Smooth muscle cell of the brain vasculature (primary cell): ENCODE measurements around the gene PDGFRA.

ENCODE experiments used
- DNase-seq: peaks from one replicate; pipeline ENCODE4 v3.0.0-alpha.2; 2012; ENCODE audit warnings: low read depth, low spot score

PDGFRA gene

GRCh38 chr4:54228961-54229501 is at the start of gene PDGFRA:
PDGFRA (plus strand) TSS chr4:54229293; CDS start chr4:54258769, 29,476 bp downstream.
- DNase-seq: peak; percentile 80

GRCh38 chr4:54184581-54184980 is 44.5 kb upstream of the PDGFRA start:
- no peak for DNase-seq

- DNase-seq: no peak
These were observed 43.9 kb upstream of the PDGFRA start for GRCh38 chr4:54185044-54185780.

- DNase-seq: no peak
These were observed 43.2 kb upstream of the PDGFRA start for GRCh38 chr4:54185866-54186265.

- no peak for DNase-seq
These were observed 42.7 kb upstream of the PDGFRA start for GRCh38 chr4:54186371-54186770.

- DNase-seq: no peak
These were observed 41.9 kb upstream of the PDGFRA start for GRCh38 chr4:54187148-54187547.

GRCh38 chr4:54189140-54189539 is 40.0 kb upstream of the PDGFRA start:
- no peak for DNase-seq

- no peak for DNase-seq
These were observed 36.3 kb upstream of the PDGFRA start for GRCh38 chr4:54192811-54193210.

GRCh38 chr4:54197926-54198325 is 31.2 kb upstream of the PDGFRA start:
- DNase-seq: no peak

GRCh38 chr4:54199919-54200318 is 29.2 kb upstream of the PDGFRA start:
- no peak for DNase-seq

GRCh38 chr4:54209617-54210016 is 19.5 kb upstream of the PDGFRA start:
- DNase-seq: no peak

- no peak for DNase-seq
These were observed 16.1 kb upstream of the PDGFRA start for GRCh38 chr4:54213001-54213400.

- DNase-seq: no peak
These were observed 15.3 kb upstream of the PDGFRA start for GRCh38 chr4:54213761-54214160.

GRCh38 chr4:54215379-54216077 is 13.6 kb upstream of the PDGFRA start:
- no peak for DNase-seq

GRCh38 chr4:54217642-54218495 is 11.2 kb upstream of the PDGFRA start:
- DNase-seq: peak; percentile 70

GRCh38 chr4:54218736-54219135 is 10.4 kb upstream of the PDGFRA start:
- no peak for DNase-seq

GRCh38 chr4:54224996-54225597 is 4.0 kb upstream of the PDGFRA start:
- DNase-seq: no peak

- no peak for DNase-seq
These were observed 3.3 kb upstream of the PDGFRA start for GRCh38 chr4:54225598-54226403.

GRCh38 chr4:54226404-54227255 is 2.5 kb upstream of the PDGFRA start:
- DNase-seq: no peak
